IPS-18c (cell line): ENCODE results near the gene LANCL1.
"Not testable (repeated sequence)": the region's sequence is repeated elsewhere in the genome, so short reads cannot be mapped to it uniquely, and the experiment has no call there.

ENCODE experiments used
- H3K4me3 ChIP-seq: 2 replicates; pipeline ENCODE4 v1.7.0; 2013; ENCODE audit warnings: low read depth, mild to moderate bottlenecking, low read length, moderate library complexity; ENCODE audit not compliant: insufficient read depth
- H3K9me3 ChIP-seq: one replicate; pipeline ENCODE4 v1.6.1; 2013; ENCODE audit warnings: mild to moderate bottlenecking, low read length, moderate library complexity; ENCODE audit not compliant: control insufficient read depth, insufficient read depth

The LANCL1 gene

GRCh38 chr2:210474776-210475175 is 1.8 kb downstream of the LANCL1 start:
- Histone ChIP-seq H3K4me3 (no peak overlapping the region), H3K9me3 (no peaks in the 10 kb centered on the region)

GRCh38 chr2:210461401-210461800 is 15.2 kb downstream of the LANCL1 start:
- H3K4me3 ChIP-seq = no peak overlapping the region
- no peaks in the 10 kb centered on the region for H3K9me3 ChIP-seq

GRCh38 chr2:210460322-210461227 is 16.0 kb downstream of the LANCL1 start:
- Histone ChIP-seq H3K4me3 (no peak overlapping the region), H3K9me3 (no peaks in the 10 kb centered on the region)

GRCh38 chr2:210459880-210460279 is 16.7 kb downstream of the LANCL1 start:
- H3K9me3 ChIP-seq = no peaks in the 10 kb centered on the region
- no peak overlapping the region for H3K4me3 ChIP-seq

GRCh38 chr2:210459407-210459806 is 17.2 kb downstream of the LANCL1 start:
- no peaks in the 10 kb centered on the region for H3K9me3 ChIP-seq
- no peak overlapping the region for H3K4me3 ChIP-seq

GRCh38 chr2:210458395-210458794 is 18.2 kb downstream of the LANCL1 start:
- H3K4me3 ChIP-seq = no peak overlapping the region
- H3K9me3 ChIP-seq = no peaks in the 10 kb centered on the region

- no peak overlapping the region for H3K4me3 ChIP-seq
- no peaks in the 10 kb centered on the region for H3K9me3 ChIP-seq
These were observed 20.0 kb downstream of the LANCL1 start for GRCh38 chr2:210456571-210456970.

GRCh38 chr2:210454336-210454735 is 22.2 kb downstream of the LANCL1 start:
- no peaks in the 10 kb centered on the region for H3K9me3 ChIP-seq
- no peak overlapping the region for H3K4me3 ChIP-seq

- Histone ChIP-seq H3K9me3 (no peaks in the 10 kb centered on the region), H3K4me3 (no peak overlapping the region)
These were observed 24.4 kb downstream of the LANCL1 start for GRCh38 chr2:210452194-210452593.

GRCh38 chr2:210450942-210451341 is 25.6 kb downstream of the LANCL1 start:
- not testable (repeated sequence) for H3K4me3 ChIP-seq, H3K9me3 ChIP-seq

- Histone ChIP-seq H3K4me3 (no peak overlapping the region), H3K9me3 (no peaks in the 10 kb centered on the region)
These were observed 30.8 kb downstream of the LANCL1 start for GRCh38 chr2:210445732-210446131.

GRCh38 chr2:210445116-210445707 is 31.3 kb downstream of the LANCL1 start:
- Histone ChIP-seq H3K9me3 (no peaks in the 10 kb centered on the region), H3K4me3 (no peak overlapping the region)

GRCh38 chr2:210443527-210443926 is 33.0 kb downstream of the LANCL1 start:
- H3K9me3 ChIP-seq = no peaks in the 10 kb centered on the region
- no peak overlapping the region for H3K4me3 ChIP-seq

- Histone ChIP-seq H3K4me3 (no peak overlapping the region), H3K9me3 (no peaks in the 10 kb centered on the region)
These were observed 33.7 kb downstream of the LANCL1 start for GRCh38 chr2:210442878-210443277.

- Histone ChIP-seq H3K9me3 (no peaks in the 10 kb centered on the region), H3K4me3 (no peak overlapping the region)
These were observed 34.1 kb downstream of the LANCL1 start for GRCh38 chr2:210442457-210442856.

GRCh38 chr2:210440206-210440605 is 36.4 kb downstream of the LANCL1 start:
- Histone ChIP-seq H3K4me3 (no peak overlapping the region), H3K9me3 (no peaks in the 10 kb centered on the region)

- Histone ChIP-seq H3K4me3 (no peak overlapping the region), H3K9me3 (no peaks in the 10 kb centered on the region)
These were observed 41.1 kb downstream of the LANCL1 start for GRCh38 chr2:210435439-210435838.

- H3K4me3 ChIP-seq = no peak overlapping the region
- no peaks in the 10 kb centered on the region for H3K9me3 ChIP-seq
These were observed 43.9 kb downstream of the LANCL1 start for GRCh38 chr2:210432633-210433032.
